ENCODE results near the gene SDK2. TPM values are rescaled to one million over a fixed set of nuclear protein-coding genes. Genes with fewer than 3 reads are reported as not detected.

SDK2 gene
- total and polyA plus RNA-seq, 9 of the 15 experiments (the other 6 are each of a cell fraction or from before 2014, with no cell fraction given), result 0.04 TPM; not detected in 8

- FAIRE-seq, result no peak
- H3K4me1 ChIP-seq (replicated peaks in 1 of 2; ENCODE audit: control insufficient read depth in 2 of 2, insufficient read depth in 2 of 2, low read length in 2 of 2), result no peaks in the 10 kb centered on the region
- no peaks in the 10 kb centered on the region for H4K20me1 ChIP-seq (replicated peaks; ENCODE audit: control insufficient read depth, insufficient read depth, low read length)
- intact Hi-C loops (cut with micrococcal nuclease), result no loop called here
- ChIA-PET POLR2A (interaction anchor here (0.9 kb wide), 1 partner anchor 8 kb away, joined by 4 read pairs; no protein-coding TSS in a partner anchor), CTCF (ENCODE audit: low intra/inter-chr PET ratio) (no interaction called here)
- DNase-seq (ENCODE audit: extremely low read depth in 1 of 4, low spot score in 3 of 4), result no peak
- H3K9me3 ChIP-seq (replicated peaks; ENCODE audit: control insufficient read depth, insufficient read depth, low read depth, low read length), result no peaks in the 10 kb centered on the region
- H3K4me3 ChIP-seq, result no peak overlapping the region
- WGBS (ENCODE audit: insufficient coverage, low coverage, missing lambda C conversion rate), result 0% methylated on average over 3 of the region's 5 CpGs
- no peak for ATAC-seq
- H3K27me3 ChIP-seq (ENCODE audit: control insufficient read depth in 2 of 2, insufficient read depth in 2 of 2, low read length in 2 of 2), result peaks cover 0 to 45% of the 10 kb centered on the region in 2 experiments; a peak in 4 of 5 replicates
- no peak overlapping the region for H2AFZ ChIP-seq (ENCODE audit: low read depth, low read length)
- H3K27ac ChIP-seq (ENCODE audit: extremely low read depth, low read depth, low read length), result no peak overlapping the region
- H3K9me1 ChIP-seq (ENCODE audit: control insufficient read depth, insufficient read depth, low read length), result no peaks in the 10 kb centered on the region
- H3K36me3 ChIP-seq (ENCODE audit: control insufficient read depth, insufficient read depth, low read length), result no peaks in the 10 kb centered on the region
- no peak for TF ChIP-seq TRIM25 (IDR thresholded peaks at IDR 0.05; ENCODE audit: borderline replicate concordance)
- TF ChIP-seq RB1 (IDR thresholded peaks at IDR 0.05; ENCODE audit: low read depth), result no peak
- TF ChIP-seq ETS1 (conservative IDR thresholded peaks at IDR 0.05; ENCODE audit: control insufficient read depth, low read depth, low read length), result no peak
- TF ChIP-seq STAT5B (CRISPR knock-in tag; IDR thresholded peaks at IDR 0.05), result no peak
- H3K4me2 ChIP-seq (ENCODE audit: insufficient read depth, low read length), result no peak overlapping the region
- in situ Hi-C loops (cut with MboI), result no loop called here
- H3K9ac ChIP-seq (ENCODE audit: insufficient read depth in 1 of 2, low read depth in 2 of 2, low read length in 2 of 2), result no peak overlapping the region
- no TSS peak for BruUV-seq (replicated peaks)
- no peaks in the 10 kb centered on the region for H3K79me2 ChIP-seq (ENCODE audit: control insufficient read depth, insufficient read depth, low read length)
Observed at GRCh38 chr17:73609060-73609459, 35.2 kb downstream of the SDK2 start.

Measured in K562 (cell line).